ENCODE results near the gene ARGLU1. TPM values are rescaled to one million over a fixed set of nuclear protein-coding genes. Genes with fewer than 3 reads are reported as not detected.

The ARGLU1 gene
- total RNA-seq, 1 donor from 2014 or later: 142 TPM

GRCh38 chr13:106555631-106556328, 12.2 kb downstream of the ARGLU1 start:
- no peak for TF ChIP-seq CTCF (conservative IDR thresholded peaks at IDR 0.05)
- Mint-ChIP-seq H3K4me3 (no peak overlapping the region), H3K9me3 (no peaks in the 10 kb centered on the region), H3K36me3 (ENCODE audit: low read depth) (peaks cover 42% of the 10 kb centered on the region), H3K27me3 (ENCODE audit: low read depth) (no peaks in the 10 kb centered on the region), H3K4me1 (peaks cover 16% of the 10 kb centered on the region), H3K27ac (ENCODE audit: unreplicated experiment) (no peak overlapping the region)
- no peak for DNase-seq (ENCODE audit: low read depth, low spot score)

GRCh38 chr13:106551751-106552150, 16.2 kb downstream of the ARGLU1 start:
- no peak overlapping the region for H3K27ac Mint-ChIP-seq (ENCODE audit: unreplicated experiment)
- no peak for TF ChIP-seq CTCF (conservative IDR thresholded peaks at IDR 0.05)
- H3K4me1 Mint-ChIP-seq: peaks cover 17% of the 10 kb centered on the region
- H3K4me3 Mint-ChIP-seq: no peak overlapping the region
- peaks cover 46% of the 10 kb centered on the region for H3K36me3 Mint-ChIP-seq (ENCODE audit: low read depth)
- no peak for DNase-seq (ENCODE audit: low read depth, low spot score)
- H3K9me3 Mint-ChIP-seq: no peaks in the 10 kb centered on the region
- H3K27me3 Mint-ChIP-seq (ENCODE audit: low read depth): no peaks in the 10 kb centered on the region

- Mint-ChIP-seq H3K4me1 (peaks cover 17% of the 10 kb centered on the region), H3K4me3 (no peak overlapping the region), H3K27ac (ENCODE audit: unreplicated experiment) (no peak overlapping the region), H3K27me3 (ENCODE audit: low read depth) (no peaks in the 10 kb centered on the region), H3K9me3 (no peaks in the 10 kb centered on the region), H3K36me3 (ENCODE audit: low read depth) (peaks cover 42% of the 10 kb centered on the region)
- DNase-seq (ENCODE audit: low read depth, low spot score): no peak
- TF ChIP-seq CTCF (conservative IDR thresholded peaks at IDR 0.05): no peak
These were observed 16.6 kb downstream of the ARGLU1 start for GRCh38 chr13:106551350-106551749.

GRCh38 chr13:106550570-106551135, 17.3 kb downstream of the ARGLU1 start:
- Mint-ChIP-seq H3K4me1 (peaks cover 17% of the 10 kb centered on the region), H3K9me3 (no peaks in the 10 kb centered on the region), H3K36me3 (ENCODE audit: low read depth) (peaks cover 35% of the 10 kb centered on the region), H3K27me3 (ENCODE audit: low read depth) (no peaks in the 10 kb centered on the region), H3K4me3 (no peak overlapping the region), H3K27ac (ENCODE audit: unreplicated experiment) (no peak overlapping the region)
- TF ChIP-seq CTCF (conservative IDR thresholded peaks at IDR 0.05): no peak
- DNase-seq (ENCODE audit: low read depth, low spot score): no peak

GRCh38 chr13:106548064-106548696, 19.8 kb downstream of the ARGLU1 start:
- H3K36me3 Mint-ChIP-seq (ENCODE audit: low read depth): peaks cover 20% of the 10 kb centered on the region
- no peaks in the 10 kb centered on the region for H3K9me3 Mint-ChIP-seq
- no peak overlapping the region for H3K27ac Mint-ChIP-seq (ENCODE audit: unreplicated experiment)
- no peaks in the 10 kb centered on the region for H3K27me3 Mint-ChIP-seq (ENCODE audit: low read depth)
- no peak for TF ChIP-seq CTCF (conservative IDR thresholded peaks at IDR 0.05)
- H3K4me1 Mint-ChIP-seq: peaks cover 17% of the 10 kb centered on the region
- H3K4me3 Mint-ChIP-seq: no peak overlapping the region
- DNase-seq (ENCODE audit: low read depth, low spot score): no peak

All from neural crest cell (in vitro differentiated cells).